Muscle of arm (tissue), 12 donors: ENCODE data around the gene MTF1. TPM values are rescaled to one million over a fixed set of nuclear protein-coding genes. Genes with fewer than 3 reads are reported as not detected.
A peak's percentile ranks its signal among the peaks of the same experiment; 100 is the strongest.
"Not testable (repeated sequence)": the region's sequence is repeated elsewhere in the genome, so short reads cannot be mapped to it uniquely, and the experiment has no call there.

Source experiments
- DNase-seq: peaks from one replicate; pipeline ENCODE4 v3.0.0-alpha.2; 2013
- polyA plus RNA-seq, 12 donors: library from polyadenylated mRNA; unstranded; fragments of 120-200 nt; gene quantifications; one replicate each; pipeline ENCODE4 v1.2.1, GENCODE V29; 2013; ENCODE audit not compliant: insufficient read length in 12 of 12

The MTF1 gene
- polyA plus RNA-seq, 12 donors = 5.3 to 12.8 (median 6.8) TPM; not detected in 1

- no peak for DNase-seq
Measured at GRCh38 chr1:37794372-37795339, 64.7 kb downstream of the MTF1 start.

GRCh38 chr1:37793773-37794371, 65.5 kb downstream of the MTF1 start, which contains the start of gene MANEAL:
Gene MANEAL, plus strand, starts transcription at chr1:37793847. Its CDS starts 336 bp downstream, at chr1:37794183.
- peak; percentile 29 for DNase-seq

GRCh38 chr1:37792943-37793686, 66.3 kb downstream of the MTF1 start:
- no peak for DNase-seq

GRCh38 chr1:37782491-37782890, 76.9 kb downstream of the MTF1 start:
- DNase-seq = no peak

GRCh38 chr1:37778654-37779053, 80.7 kb downstream of the MTF1 start:
- DNase-seq = no peak

GRCh38 chr1:37776946-37777516, 82.4 kb downstream of the MTF1 start:
- DNase-seq = no peak

- not testable (repeated sequence) for DNase-seq
Measured at GRCh38 chr1:37771440-37771839, 88.0 kb downstream of the MTF1 start.

- no peak for DNase-seq
Measured at GRCh38 chr1:37767488-37767887, 91.9 kb downstream of the MTF1 start.

GRCh38 chr1:37765916-37766664, 93.3 kb downstream of the MTF1 start:
- DNase-seq = no peak

- no peak for DNase-seq
Measured at GRCh38 chr1:37764888-37765441, 94.4 kb downstream of the MTF1 start, which contains the start of gene EPHA10. Gene EPHA10, minus strand, starts transcription at chr1:37765120. Its CDS starts 54 bp downstream, at chr1:37765066.

GRCh38 chr1:37764414-37764825, 95.0 kb downstream of the MTF1 start:
- peak; percentile 64 for DNase-seq

- no peak for DNase-seq
Measured at GRCh38 chr1:37763791-37764413, 95.5 kb downstream of the MTF1 start.

- no peak for DNase-seq
Measured at GRCh38 chr1:37762516-37762915, 96.9 kb downstream of the MTF1 start.

GRCh38 chr1:37761416-37762095, 97.8 kb downstream of the MTF1 start:
- DNase-seq = no peak

Other genes with a start within 250 kb of the MTF1 start
- gene RSPO1, start 224.7 kb downstream of the MTF1 start, polyA plus RNA-seq = 1 to 10 TPM in 2 of 12 donors, under 1 TPM in 1, not detected in 9; 0.70 to 8.2 (median 4.5) TPM
- 10 to 100 TPM in 5 of 12 donors, 1 to 10 TPM in 6, not detected in 1; 5.7 to 13.7 (median 8.9) TPM for gene CDCA8, start 167.1 kb downstream of the MTF1 start, polyA plus RNA-seq
- under 1 TPM in 6 of 12 donors, not detected in 6; 0.04 to 0.24 (median 0.11) TPM for gene EPHA10, start 94.5 kb downstream of the MTF1 start, polyA plus RNA-seq
- gene MANEAL, start 65.7 kb downstream of the MTF1 start, polyA plus RNA-seq = 1 to 10 TPM in 10 of 12 donors, not detected in 2; 2.1 to 6.1 (median 3.0) TPM
- 10 to 100 TPM in 11 of 12 donors, not detected in 1; 21.3 to 67.5 (median 31.9) TPM for gene C1orf122, start 51.8 kb downstream of the MTF1 start, polyA plus RNA-seq
- gene YRDC, start 51.4 kb downstream of the MTF1 start, polyA plus RNA-seq = 10 to 100 TPM in 2 of 12 donors, 1 to 10 TPM in 9, not detected in 1; 5.3 to 11.9 (median 7.3) TPM
- gene INPP5B, start 87.5 kb upstream of the MTF1 start, polyA plus RNA-seq = 10 to 100 TPM in 6 of 12 donors, 1 to 10 TPM in 5, not detected in 1; 3.5 to 16.5 (median 10.2) TPM
- 10 to 100 TPM in 11 of 12 donors, not detected in 1; 32.6 to 95.5 (median 60.7) TPM for gene SF3A3, start 130.4 kb upstream of the MTF1 start, polyA plus RNA-seq
- 100 to 1,000 TPM in 6 of 12 donors, 10 to 100 TPM in 5, not detected in 1; 66.7 to 236 (median 115) TPM for gene FHL3, start 145.9 kb upstream of the MTF1 start, polyA plus RNA-seq
- gene UTP11, start 153.1 kb upstream of the MTF1 start, polyA plus RNA-seq = 100 to 1,000 TPM in 8 of 12 donors, 10 to 100 TPM in 3, not detected in 1; 80.5 to 128 (median 105) TPM
- 1 to 10 TPM in 3 of 12 donors, under 1 TPM in 7, not detected in 2; 0.31 to 3.3 (median 0.72) TPM for gene POU3F1, start 187.2 kb upstream of the MTF1 start, polyA plus RNA-seq